Dendritic cell treated with granulocyte-macrophage colony-stimulating factor and Interleukin-4, amounts not matched to agents 40 ng/mL and 50 ng/mL, for 4 days (primary cell): ENCODE measurements around the gene VDAC1.

Source experiments
- H3K27ac Mint-ChIP-seq: one replicate; pipeline ENCODE4 v1.8.0; 2022; ENCODE audit warnings: mild to moderate bottlenecking, mixed read lengths
- H3K27me3 Mint-ChIP-seq: one replicate; pipeline ENCODE4 v1.8.0; 2022; ENCODE audit warnings: mild to moderate bottlenecking, mixed read lengths
- H3K36me3 Mint-ChIP-seq: one replicate; pipeline ENCODE4 v1.8.0; 2022; ENCODE audit warnings: low read depth, mixed read lengths
- H3K4me1 Mint-ChIP-seq: one replicate; pipeline ENCODE4 v1.8.0; 2022; ENCODE audit warnings: low read depth, mixed read lengths
- H3K4me3 Mint-ChIP-seq: one replicate; pipeline ENCODE4 v1.8.0; 2022; ENCODE audit warnings: mild to moderate bottlenecking, moderate library complexity, mixed read lengths
- H3K9me3 Mint-ChIP-seq: one replicate; pipeline ENCODE4 v1.8.0; 2022; ENCODE audit warnings: mixed read lengths
- intact Hi-C: fragments of 100-400 bp; cut with micrococcal nuclease; formaldehyde crosslinking; loops from one replicate; pipeline ENCODE4 v1.15.0; 2022

VDAC1 gene

GRCh38 chr5:133995341-133995740, 9.4 kb downstream of the VDAC1 start:
- intact Hi-C loops, result no loop called here
- Mint-ChIP-seq H3K9me3 (no peaks in the 10 kb centered on the region), H3K4me1 (peaks cover 42% of the 10 kb centered on the region), H3K27me3 (no peaks in the 10 kb centered on the region), H3K36me3 (peaks cover 49% of the 10 kb centered on the region), H3K27ac (peak overlapping the region; percentile 2), H3K4me3 (no peak overlapping the region)

GRCh38 chr5:133994990-133995333, 9.8 kb downstream of the VDAC1 start:
- Mint-ChIP-seq H3K27me3 (no peaks in the 10 kb centered on the region), H3K27ac (peak overlapping the region; percentile 2), H3K36me3 (peaks cover 49% of the 10 kb centered on the region), H3K9me3 (no peaks in the 10 kb centered on the region), H3K4me3 (no peak overlapping the region), H3K4me1 (peaks cover 38% of the 10 kb centered on the region)
- intact Hi-C loops, result no loop called here

GRCh38 chr5:133994297-133994989, 10.3 kb downstream of the VDAC1 start:
- Mint-ChIP-seq H3K27me3 (no peaks in the 10 kb centered on the region), H3K4me1 (peaks cover 33% of the 10 kb centered on the region), H3K9me3 (no peaks in the 10 kb centered on the region), H3K4me3 (no peak overlapping the region), H3K36me3 (peaks cover 49% of the 10 kb centered on the region), H3K27ac (no peak overlapping the region)
- intact Hi-C loops, result no loop called here

- peaks cover 27% of the 10 kb centered on the region for H3K4me1 Mint-ChIP-seq
- intact Hi-C loops, result no loop called here
- peaks cover 59% of the 10 kb centered on the region for H3K36me3 Mint-ChIP-seq
- no peaks in the 10 kb centered on the region for H3K27me3 Mint-ChIP-seq
- H3K27ac Mint-ChIP-seq, result no peak overlapping the region
- no peaks in the 10 kb centered on the region for H3K9me3 Mint-ChIP-seq
- H3K4me3 Mint-ChIP-seq, result no peak overlapping the region
Measured at GRCh38 chr5:133993185-133993936, 11.4 kb downstream of the VDAC1 start.

- H3K27ac Mint-ChIP-seq, result no peak overlapping the region
- no peaks in the 10 kb centered on the region for H3K9me3 Mint-ChIP-seq
- no peak overlapping the region for H3K4me3 Mint-ChIP-seq
- peaks cover 27% of the 10 kb centered on the region for H3K4me1 Mint-ChIP-seq
- H3K27me3 Mint-ChIP-seq, result no peaks in the 10 kb centered on the region
- peaks cover 66% of the 10 kb centered on the region for H3K36me3 Mint-ChIP-seq
- intact Hi-C loops, result no loop called here
Measured at GRCh38 chr5:133992429-133993155, 12.2 kb downstream of the VDAC1 start.

GRCh38 chr5:133991171-133991910, 13.4 kb downstream of the VDAC1 start:
- H3K4me1 Mint-ChIP-seq, result peaks cover 27% of the 10 kb centered on the region
- H3K27ac Mint-ChIP-seq, result no peak overlapping the region
- peaks cover 79% of the 10 kb centered on the region for H3K36me3 Mint-ChIP-seq
- no peaks in the 10 kb centered on the region for H3K9me3 Mint-ChIP-seq
- no peaks in the 10 kb centered on the region for H3K27me3 Mint-ChIP-seq
- intact Hi-C loops, result no loop called here
- H3K4me3 Mint-ChIP-seq, result no peak overlapping the region

- no peak overlapping the region for H3K27ac Mint-ChIP-seq
- peaks cover 87% of the 10 kb centered on the region for H3K36me3 Mint-ChIP-seq
- intact Hi-C loops, result no loop called here
- H3K4me3 Mint-ChIP-seq, result no peak overlapping the region
- no peaks in the 10 kb centered on the region for H3K27me3 Mint-ChIP-seq
- H3K9me3 Mint-ChIP-seq, result no peaks in the 10 kb centered on the region
- H3K4me1 Mint-ChIP-seq, result peaks cover 18% of the 10 kb centered on the region
Measured at GRCh38 chr5:133990396-133990795, 14.4 kb downstream of the VDAC1 start.

GRCh38 chr5:133985540-133986180, 19.1 kb downstream of the VDAC1 start:
- Mint-ChIP-seq H3K4me1 (no peaks in the 10 kb centered on the region), H3K27ac (no peak overlapping the region), H3K27me3 (no peaks in the 10 kb centered on the region), H3K36me3 (peaks cover 99% of the 10 kb centered on the region), H3K4me3 (no peak overlapping the region), H3K9me3 (no peaks in the 10 kb centered on the region)
- intact Hi-C loops, result no loop called here

- intact Hi-C loops, result no loop called here
- Mint-ChIP-seq H3K27ac (no peak overlapping the region), H3K27me3 (no peaks in the 10 kb centered on the region), H3K9me3 (no peaks in the 10 kb centered on the region), H3K4me1 (peaks cover 1% of the 10 kb centered on the region), H3K36me3 (peaks cover 95% of the 10 kb centered on the region), H3K4me3 (no peak overlapping the region)
Measured at GRCh38 chr5:133983674-133984073, 21.1 kb downstream of the VDAC1 start.

GRCh38 chr5:133981714-133982113, 23.1 kb downstream of the VDAC1 start:
- intact Hi-C loops, result no loop called here
- peaks cover 21% of the 10 kb centered on the region for H3K4me1 Mint-ChIP-seq
- no peaks in the 10 kb centered on the region for H3K9me3 Mint-ChIP-seq
- no peak overlapping the region for H3K27ac Mint-ChIP-seq
- H3K27me3 Mint-ChIP-seq, result no peaks in the 10 kb centered on the region
- no peak overlapping the region for H3K4me3 Mint-ChIP-seq
- H3K36me3 Mint-ChIP-seq, result peaks cover 85% of the 10 kb centered on the region

- H3K4me3 Mint-ChIP-seq, result no peak overlapping the region
- H3K9me3 Mint-ChIP-seq, result no peaks in the 10 kb centered on the region
- intact Hi-C loops, result no loop called here
- H3K27ac Mint-ChIP-seq, result no peak overlapping the region
- H3K36me3 Mint-ChIP-seq, result peaks cover 85% of the 10 kb centered on the region
- H3K4me1 Mint-ChIP-seq, result peaks cover 23% of the 10 kb centered on the region
- H3K27me3 Mint-ChIP-seq, result no peaks in the 10 kb centered on the region
Measured at GRCh38 chr5:133980652-133981051, 24.1 kb downstream of the VDAC1 start.

- no peak overlapping the region for H3K27ac Mint-ChIP-seq
- peaks cover 23% of the 10 kb centered on the region for H3K4me1 Mint-ChIP-seq
- no peak overlapping the region for H3K4me3 Mint-ChIP-seq
- H3K36me3 Mint-ChIP-seq, result peaks cover 85% of the 10 kb centered on the region
- H3K27me3 Mint-ChIP-seq, result no peaks in the 10 kb centered on the region
- intact Hi-C loops, result no loop called here
- H3K9me3 Mint-ChIP-seq, result no peaks in the 10 kb centered on the region
Measured at GRCh38 chr5:133978943-133979342, 25.8 kb downstream of the VDAC1 start.

GRCh38 chr5:133977858-133978257, 26.9 kb downstream of the VDAC1 start:
- Mint-ChIP-seq H3K27me3 (no peaks in the 10 kb centered on the region), H3K4me1 (peaks cover 23% of the 10 kb centered on the region), H3K36me3 (peaks cover 85% of the 10 kb centered on the region), H3K9me3 (no peaks in the 10 kb centered on the region), H3K4me3 (no peak overlapping the region), H3K27ac (peak overlapping the region; percentile 82)
- intact Hi-C loops, result no loop called here
